Mesodermal cell (in vitro differentiated cells): ENCODE data around the gene DENND4B.
"Not testable (repeated sequence)": the region's sequence is repeated elsewhere in the genome, so short reads cannot be mapped to it uniquely, and the experiment has no call there.

Source experiments
- H3K27ac ChIP-seq: 2 replicates; pipeline ENCODE4 v1.7.0; 2013; ENCODE audit warnings: mild to moderate bottlenecking, low read depth, low read length, moderate library complexity; ENCODE audit not compliant: severe bottlenecking
- H3K36me3 ChIP-seq: 2 replicates; pipeline ENCODE4 v1.7.1; 2013; ENCODE audit warnings: mild to moderate bottlenecking, low read length, moderate library complexity; ENCODE audit not compliant: control insufficient read depth, insufficient read depth
- H3K4me1 ChIP-seq: one replicate; pipeline ENCODE4 v1.7.1; 2013; ENCODE audit warnings: mild to moderate bottlenecking, low read length; ENCODE audit not compliant: insufficient read depth, control insufficient read depth, poor library complexity, severe bottlenecking
- H3K4me3 ChIP-seq: 2 replicates; pipeline ENCODE4 v1.7.0; 2013; ENCODE audit warnings: low read length, control low read depth, mild to moderate bottlenecking; ENCODE audit not compliant: insufficient read depth, poor library complexity, severe bottlenecking; ENCODE audit errors: extremely low read depth
- H3K9me3 ChIP-seq: 2 replicates; pipeline ENCODE4 v1.7.1; 2013; ENCODE audit warnings: mild to moderate bottlenecking, low read length, moderate library complexity; ENCODE audit not compliant: control insufficient read depth
- WGBS, 2 experiments: methylation state at CpG; one replicate each; pipeline ENCODE4 v1.1.5; 2013; ENCODE audit warnings: missing lambda C conversion rate in 2 of 2; ENCODE audit not compliant: insufficient coverage in 2 of 2; 5-methylcytosine and 5-hydroxymethylcytosine counted together

DENND4B gene

GRCh38 chr1:153984123-153984894 lies 37.8 kb upstream of the DENND4B start:
- Histone ChIP-seq H3K36me3 (peaks cover 48% of the 10 kb centered on the region), H3K9me3 (no peaks in the 10 kb centered on the region), H3K4me3 (peak overlapping the region; percentile 69), H3K4me1 (peaks cover 10% of the 10 kb centered on the region), H3K27ac (no peak overlapping the region)
- WGBS, 2 experiments, result 87 to 95% methylated on average over 2 to 3 of the region's 6 CpGs

- H3K36me3 ChIP-seq, result peaks cover 60% of the 10 kb centered on the region
- not testable (repeated sequence) for H3K4me3 ChIP-seq, H3K27ac ChIP-seq, H3K9me3 ChIP-seq
- WGBS, 2 experiments, result 100% methylated on average over 2 of the region's 2 CpGs; no CpG with 5 or more reads in 1 of the 2 experiments
- H3K4me1 ChIP-seq, result peaks cover 13% of the 10 kb centered on the region
Observed at GRCh38 chr1:153981735-153982134, 35.2 kb upstream of the DENND4B start.

- WGBS, 2 experiments, result 85 to 96% methylated on average over 10 of the region's 12 CpGs
- peaks cover 75% of the 10 kb centered on the region for H3K36me3 ChIP-seq
- H3K4me3 ChIP-seq, H3K4me1 ChIP-seq, H3K9me3 ChIP-seq, H3K27ac ChIP-seq: not testable (repeated sequence)
Observed at GRCh38 chr1:153979091-153979490, 32.6 kb upstream of the DENND4B start.

- Histone ChIP-seq H3K4me1 (peaks cover 6% of the 10 kb centered on the region), H3K4me3 (peak overlapping the region; percentile 86), H3K36me3 (peaks cover 74% of the 10 kb centered on the region), H3K27ac (peak overlapping the region; percentile 45), H3K9me3 (no peaks in the 10 kb centered on the region)
- WGBS, 2 experiments, result 85 to 92% methylated on average over 8 of the region's 9 CpGs
Observed at GRCh38 chr1:153978274-153978909, 31.9 kb upstream of the DENND4B start.

GRCh38 chr1:153977250-153978240 lies 31.0 kb upstream of the DENND4B start, which contains the start of gene JTB:
Gene JTB (minus strand): TSS chr1:153977674. CDS start chr1:153977252, 422 bp downstream.
- WGBS, 2 experiments, result 0 to 1% methylated on average over 70 to 72 of the region's 75 CpGs
- Histone ChIP-seq H3K27ac (peak within 1 kb of the TSS; percentile 59), H3K4me1 (peaks cover 6% of the 10 kb centered on the region), H3K9me3 (no peaks in the 10 kb centered on the region), H3K36me3 (peaks cover 70% of the 10 kb centered on the region), H3K4me3 (peak within 1 kb of the TSS; percentile 86)

GRCh38 chr1:153976819-153977249 lies 30.3 kb upstream of the DENND4B start:
- peaks cover 63% of the 10 kb centered on the region for H3K36me3 ChIP-seq
- H3K4me1 ChIP-seq, result peaks cover 6% of the 10 kb centered on the region
- H3K27ac ChIP-seq, result peak overlapping the region; percentile 59
- WGBS, 2 experiments, result 2 to 3% methylated on average over 6 to 12 of the region's 16 CpGs
- H3K4me3 ChIP-seq, result peak overlapping the region; percentile 86
- H3K9me3 ChIP-seq, result no peaks in the 10 kb centered on the region

GRCh38 chr1:153973525-153973924 lies 27.0 kb upstream of the DENND4B start:
- Histone ChIP-seq H3K4me1 (peaks cover 8% of the 10 kb centered on the region), H3K27ac (no peak overlapping the region), H3K36me3 (peaks cover 34% of the 10 kb centered on the region), H3K4me3 (no peak overlapping the region), H3K9me3 (no peaks in the 10 kb centered on the region)
- WGBS, 2 experiments, result 97 to 98% methylated on average over 6 to 7 of the region's 7 CpGs

- Histone ChIP-seq H3K9me3 (no peaks in the 10 kb centered on the region), H3K4me3 (no peak overlapping the region), H3K4me1 (peaks cover 8% of the 10 kb centered on the region), H3K36me3 (peaks cover 30% of the 10 kb centered on the region), H3K27ac (no peak overlapping the region)
- 95% methylated on average over 3 of the region's 3 CpGs for WGBS, 2 experiments
Observed at GRCh38 chr1:153973071-153973470, 26.6 kb upstream of the DENND4B start.

- Histone ChIP-seq H3K4me3 (no peak overlapping the region), H3K36me3 (peaks cover 20% of the 10 kb centered on the region), H3K27ac (no peak overlapping the region), H3K9me3 (no peaks in the 10 kb centered on the region), H3K4me1 (peaks cover 8% of the 10 kb centered on the region)
- WGBS, 2 experiments, result 89 to 93% methylated on average over 2 of the region's 2 CpGs
Observed at GRCh38 chr1:153970346-153970745, 23.8 kb upstream of the DENND4B start.

GRCh38 chr1:153968972-153969371 lies 22.5 kb upstream of the DENND4B start:
- Histone ChIP-seq H3K4me1 (peaks cover 8% of the 10 kb centered on the region), H3K36me3 (peaks cover 6% of the 10 kb centered on the region), H3K27ac (no peak overlapping the region), H3K4me3 (no peak overlapping the region), H3K9me3 (no peaks in the 10 kb centered on the region)
- 100% methylated on average over 1 of the region's 2 CpGs for WGBS, 2 experiments
